Measurements from ENCODE around the gene UNC93A. TPM values are rescaled to one million over a fixed set of nuclear protein-coding genes. Genes with fewer than 3 reads are reported as not detected.
A peak's percentile ranks its signal among the peaks of the same experiment; 100 is the strongest.

The UNC93A gene
- total and polyA plus RNA-seq, 3 experiments from 2014 or later: not detected

DNA sequence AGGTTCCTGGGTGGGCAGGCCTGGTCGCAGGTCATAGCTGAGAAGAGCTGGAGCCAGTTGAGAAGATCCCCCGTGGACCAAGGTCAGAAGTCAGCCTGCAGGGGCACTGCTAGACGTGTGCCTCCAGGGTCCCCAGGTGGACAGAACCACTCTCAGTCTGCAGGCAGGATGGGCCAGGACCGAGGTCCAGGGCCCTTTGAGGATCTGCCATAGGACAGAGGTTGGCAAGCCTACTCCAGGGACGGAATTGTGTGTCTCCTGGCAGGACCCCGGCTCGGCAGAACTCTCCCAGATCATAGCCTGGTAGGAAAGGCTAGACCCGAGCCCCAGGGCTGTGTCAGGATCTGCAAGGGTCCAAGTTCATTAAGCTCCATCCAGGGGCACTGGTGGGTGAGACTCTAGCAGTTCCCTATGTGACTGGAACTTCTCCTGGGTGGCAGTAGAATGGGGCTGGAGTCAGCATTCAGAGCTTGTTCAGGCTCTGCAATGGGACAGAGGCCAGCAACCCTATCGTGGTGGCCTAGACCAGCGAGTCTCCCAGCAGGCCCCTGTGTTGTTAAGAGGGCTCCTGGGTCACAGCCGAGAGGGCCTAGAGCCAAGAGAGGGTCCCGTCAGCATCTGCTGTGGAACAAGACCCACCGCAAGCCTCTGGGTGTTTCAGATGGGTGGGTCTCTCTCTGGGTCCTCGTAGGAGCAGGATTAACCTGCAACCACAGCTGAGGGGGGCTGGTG lies 51.9 kb downstream of the UNC93A start:
- Mint-ChIP-seq H3K4me1 (peaks cover 0 to 4% (median 0%) of the 10 kb centered on the region in 3 donors), H3K36me3 (peaks cover 0 to 18% (median 5%) of the 10 kb centered on the region in 3 donors), H3K27ac (peak overlapping the region in 1 of 8 donors; percentile 55), H3K4me3 (no peak overlapping the region), H3K9me3 (no peaks in the 10 kb centered on the region), H3K27me3 (peaks cover 6 to 22% of the 10 kb centered on the region in 2 donors)
- Histone ChIP-seq H3K27ac (ENCODE audit: low read depth, low read length) (no peak overlapping the region), H3K27me3 (ENCODE audit: insufficient read depth, low read length, poor library complexity, severe bottlenecking) (no peaks in the 10 kb centered on the region), H3K9me3 (ENCODE audit: low read length) (no peaks in the 10 kb centered on the region), H3K4me1 (ENCODE audit: insufficient read depth, low read length) (no peaks in the 10 kb centered on the region), H3K4me3 (ENCODE audit: low read length) (no peak overlapping the region), H3K36me3 (ENCODE audit: insufficient read depth, low read length) (no peaks in the 10 kb centered on the region)
- no peak for DNase-seq
- POLR2A ChIA-PET: no interaction called here
- CTCF ChIA-PET: interaction anchor here (1.0 kb wide), 1 partner anchor 8 kb away, joined by 3 read pairs; no protein-coding TSS in a partner anchor

DNA sequence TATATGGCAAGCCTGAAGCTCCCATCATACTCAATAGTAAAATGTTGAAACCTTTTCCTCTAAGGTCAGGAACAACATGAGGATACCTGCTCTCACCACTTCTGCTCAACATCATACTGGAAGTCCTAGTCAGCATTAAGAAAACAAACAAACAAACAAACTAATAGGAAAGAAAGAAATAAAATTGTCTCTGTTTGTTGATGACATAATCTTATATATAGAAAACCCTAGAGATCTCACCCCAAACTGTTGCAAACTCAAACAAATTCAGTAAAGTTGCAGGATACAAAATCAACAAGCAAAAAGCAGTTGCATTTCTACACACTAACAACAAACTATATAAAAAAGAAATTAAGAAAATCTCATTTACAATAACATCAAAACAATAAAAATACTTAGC lies 54.2 kb downstream of the UNC93A start:
- ChIA-PET POLR2A (no interaction called here), CTCF (no interaction called here)
- Histone ChIP-seq H3K9me3 (ENCODE audit: low read length) (no peaks in the 10 kb centered on the region), H3K4me3 (ENCODE audit: low read length) (no peak overlapping the region), H3K27me3 (ENCODE audit: insufficient read depth, low read length, poor library complexity, severe bottlenecking) (no peaks in the 10 kb centered on the region), H3K27ac (ENCODE audit: low read depth, low read length) (no peak overlapping the region), H3K36me3 (ENCODE audit: insufficient read depth, low read length) (no peaks in the 10 kb centered on the region), H3K4me1 (ENCODE audit: insufficient read depth, low read length) (peaks cover 4% of the 10 kb centered on the region)
- Mint-ChIP-seq H3K27ac (peak overlapping the region in 1 of 8 donors; percentile 28), H3K9me3 (no peaks in the 10 kb centered on the region), H3K36me3 (peaks cover 2 to 13% (median 3%) of the 10 kb centered on the region in 3 donors), H3K27me3 (peaks cover 5 to 13% of the 10 kb centered on the region in 2 donors), H3K4me1 (peaks cover 8 to 19% (median 8%) of the 10 kb centered on the region in 3 donors), H3K4me3 (no peak overlapping the region)
- DNase-seq: no peak

DNA sequence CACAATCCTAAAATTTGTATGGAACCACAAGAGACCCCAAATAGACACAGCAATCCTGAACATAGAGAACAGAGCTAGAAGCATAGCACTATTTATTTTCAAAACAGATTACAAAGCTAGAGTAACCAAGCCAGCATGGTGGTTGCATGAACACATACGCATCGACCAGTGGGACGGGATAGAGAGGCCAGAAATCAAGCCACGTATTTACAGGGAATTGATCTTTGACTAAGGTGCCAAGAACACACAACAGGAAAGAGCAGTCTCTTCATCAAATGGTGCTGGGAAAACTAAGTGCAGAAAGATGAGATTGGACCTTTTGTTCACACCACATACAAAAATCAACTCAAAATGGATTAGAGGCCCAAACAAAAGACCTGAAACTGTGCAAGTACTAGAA lies 54.8 kb downstream of the UNC93A start:
- no peaks in the 10 kb centered on the region for H3K27me3 ChIP-seq (ENCODE audit: insufficient read depth, low read length, poor library complexity, severe bottlenecking)
- POLR2A ChIA-PET: no interaction called here
- Mint-ChIP-seq H3K27me3 (peaks cover 5 to 7% of the 10 kb centered on the region in 2 donors), H3K9me3 (no peaks in the 10 kb centered on the region), H3K4me3 (no peak overlapping the region), H3K27ac (peak overlapping the region in 1 of 8 donors; percentile 28), H3K36me3 (peaks cover 2 to 10% (median 3%) of the 10 kb centered on the region in 3 donors), H3K4me1 (peaks cover 11 to 21% (median 12%) of the 10 kb centered on the region in 3 donors)
- H3K4me1 ChIP-seq (ENCODE audit: insufficient read depth, low read length): peaks cover 6% of the 10 kb centered on the region
- no peaks in the 10 kb centered on the region for H3K36me3 ChIP-seq (ENCODE audit: insufficient read depth, low read length)
- H3K9me3 ChIP-seq (ENCODE audit: low read length): no peaks in the 10 kb centered on the region
- H3K27ac ChIP-seq (ENCODE audit: low read depth, low read length): no peak overlapping the region
- no peak for DNase-seq
- H3K4me3 ChIP-seq (ENCODE audit: low read length): no peak overlapping the region
- CTCF ChIA-PET: no interaction called here

DNA sequence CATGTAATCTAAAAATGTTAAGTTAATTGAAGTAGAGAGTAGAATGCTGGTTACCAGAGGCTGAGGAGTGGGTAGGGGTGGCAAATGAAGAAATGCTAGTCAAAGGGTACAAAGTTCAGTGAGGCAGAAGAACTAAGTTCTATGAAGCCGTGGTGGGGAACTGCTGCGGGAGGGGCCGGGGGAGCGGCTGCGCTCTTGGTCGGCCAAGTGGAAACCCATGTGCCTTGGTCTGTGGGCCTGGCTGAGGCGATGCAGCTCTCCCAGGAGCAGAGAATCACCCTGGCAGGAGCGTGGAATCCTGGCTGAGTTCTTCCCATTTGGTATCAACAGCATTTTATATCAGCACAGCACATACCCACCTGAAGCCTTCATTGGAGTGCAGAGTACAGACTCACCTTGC lies 56.1 kb downstream of the UNC93A start:
- no peak for DNase-seq
- Mint-ChIP-seq H3K4me1 (peaks cover 19 to 31% (median 25%) of the 10 kb centered on the region in 3 donors), H3K4me3 (peak overlapping the region in 1 of 7 donors; percentile 3), H3K27me3 (peaks cover 0 to 5% of the 10 kb centered on the region in 2 donors), H3K36me3 (peaks cover 2 to 6% (median 3%) of the 10 kb centered on the region in 3 donors), H3K27ac (peak overlapping the region in 1 of 8 donors; percentile 15), H3K9me3 (no peaks in the 10 kb centered on the region)
- Histone ChIP-seq H3K4me1 (ENCODE audit: insufficient read depth, low read length) (peaks cover 6% of the 10 kb centered on the region), H3K27me3 (ENCODE audit: insufficient read depth, low read length, poor library complexity, severe bottlenecking) (no peaks in the 10 kb centered on the region), H3K36me3 (ENCODE audit: insufficient read depth, low read length) (no peaks in the 10 kb centered on the region), H3K27ac (ENCODE audit: low read depth, low read length) (no peak overlapping the region), H3K9me3 (ENCODE audit: low read length) (no peaks in the 10 kb centered on the region), H3K4me3 (ENCODE audit: low read length) (no peak overlapping the region)
- ChIA-PET POLR2A (no interaction called here), CTCF (no interaction called here)

DNA sequence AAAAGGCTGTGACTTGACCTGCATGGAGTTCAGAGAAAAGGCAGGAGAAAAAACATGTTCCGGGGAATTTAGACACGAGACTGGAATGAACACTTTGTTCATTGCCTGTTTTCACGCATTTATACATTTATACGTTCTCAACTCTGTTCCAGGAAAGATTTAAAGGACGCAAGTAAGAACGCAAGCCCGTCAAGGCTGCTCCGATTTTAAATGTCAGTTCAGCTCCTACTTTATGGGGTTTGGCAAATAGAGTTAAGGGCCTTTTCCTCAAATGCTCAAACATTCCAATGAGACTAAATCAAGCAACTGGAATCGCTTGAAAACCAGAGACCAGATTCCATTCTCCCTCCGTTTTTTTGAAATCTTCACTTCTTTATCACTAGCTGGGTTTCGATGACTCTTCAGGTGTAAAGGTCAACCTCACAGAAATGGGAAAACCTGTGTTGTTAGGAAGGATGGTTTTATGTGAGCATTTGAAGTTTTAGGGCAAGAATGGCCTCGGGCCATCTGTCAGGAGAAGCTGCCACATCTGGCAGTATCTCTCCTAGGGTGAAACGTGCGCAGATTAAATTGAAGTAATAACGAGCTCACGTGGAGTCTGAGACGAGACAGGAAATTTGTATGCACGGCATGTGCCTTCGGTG lies 58.6 kb downstream of the UNC93A start:
- Histone ChIP-seq H3K36me3 (ENCODE audit: insufficient read depth, low read length) (no peaks in the 10 kb centered on the region), H3K9me3 (ENCODE audit: low read length) (no peaks in the 10 kb centered on the region), H3K4me3 (ENCODE audit: low read length) (peak overlapping the region; percentile 59), H3K27me3 (ENCODE audit: insufficient read depth, low read length, poor library complexity, severe bottlenecking) (no peaks in the 10 kb centered on the region), H3K27ac (ENCODE audit: low read depth, low read length) (no peak overlapping the region), H3K4me1 (ENCODE audit: insufficient read depth, low read length) (peaks cover 6% of the 10 kb centered on the region)
- Mint-ChIP-seq H3K9me3 (no peaks in the 10 kb centered on the region), H3K36me3 (peaks cover 0 to 2% (median 2%) of the 10 kb centered on the region in 3 donors), H3K27me3 (peaks cover 0 to 4% of the 10 kb centered on the region in 2 donors), H3K4me3 (peak overlapping the region; percentile 87 to 95 (median 91)), H3K27ac (peak overlapping the region in 7 of 8 donors; percentile 64 to 96 (median 92)), H3K4me1 (peaks cover 19 to 31% (median 25%) of the 10 kb centered on the region in 3 donors)
- no peak for DNase-seq
- ChIA-PET POLR2A (no interaction called here), CTCF (no interaction called here)

DNA sequence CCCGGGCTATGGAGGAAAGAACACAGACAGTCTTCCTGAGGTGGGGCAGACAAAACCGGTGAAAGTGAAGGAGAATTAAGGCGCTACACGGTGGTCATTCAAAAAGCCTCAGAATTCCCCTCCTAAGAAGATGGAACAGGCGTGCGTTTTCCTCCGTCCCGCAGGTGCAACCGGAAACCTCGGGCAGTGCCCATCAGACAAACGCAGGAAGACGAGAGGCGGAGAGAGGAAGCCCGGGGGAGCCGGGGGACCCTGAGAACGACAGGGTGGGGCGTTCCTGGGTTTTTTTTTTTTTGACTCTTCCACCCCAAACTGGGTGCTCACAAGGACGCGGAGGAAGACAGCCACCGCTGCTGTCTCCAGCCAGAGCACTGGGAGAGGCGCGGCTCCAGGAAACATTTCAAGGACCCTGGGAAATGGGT lies 59.2 kb downstream of the UNC93A start:
- peaks cover 0 to 2% (median 2%) of the 10 kb centered on the region in 3 donors for H3K36me3 Mint-ChIP-seq

DNA sequence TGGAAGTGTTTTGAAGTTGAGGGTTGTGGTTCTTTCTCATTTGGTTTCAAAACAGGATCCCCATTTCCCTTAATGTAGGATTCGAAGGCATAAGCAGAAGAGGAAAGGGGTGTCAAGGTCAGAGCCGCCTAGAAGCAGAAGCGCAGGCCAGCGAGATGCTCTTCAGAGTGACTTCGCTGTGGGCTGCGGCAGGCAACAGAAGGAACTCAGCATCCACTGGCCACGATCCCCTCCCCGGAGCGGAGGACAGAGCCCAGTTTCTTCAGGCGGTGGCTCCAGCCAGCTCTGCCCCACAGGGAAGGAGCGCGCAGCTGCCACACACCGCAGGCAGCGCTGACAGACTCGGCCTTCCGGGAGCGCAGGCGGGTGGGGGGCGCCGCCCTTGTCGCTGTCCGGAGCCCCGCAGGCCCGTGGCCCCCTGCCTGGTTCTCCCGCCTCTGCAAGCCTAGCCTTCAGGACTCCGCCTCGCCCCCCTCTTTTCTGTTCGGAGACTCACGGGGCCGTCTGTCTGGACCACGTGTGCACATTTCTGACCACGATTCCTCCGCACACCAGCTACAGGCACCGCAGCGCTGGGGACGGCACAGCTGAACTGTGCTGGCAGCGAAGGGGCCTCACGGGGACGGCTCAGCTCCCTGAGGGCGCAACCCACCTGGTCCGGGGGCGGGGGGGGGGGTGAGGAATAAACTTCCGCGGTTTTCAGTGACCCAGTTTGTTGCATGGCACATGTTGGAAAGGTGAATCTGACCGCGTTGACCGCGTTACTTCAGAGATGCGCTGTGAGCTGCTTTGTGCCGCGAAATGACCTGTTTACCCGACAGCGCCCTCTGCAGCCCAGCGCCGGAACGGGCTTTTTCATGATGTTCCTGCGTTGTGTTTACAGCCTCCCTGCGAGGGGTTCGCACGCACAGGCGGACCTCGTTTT lies 59.9 kb downstream of the UNC93A start:
- POLR2A ChIA-PET: interaction anchor here (1.3 kb wide), 1 partner anchor 9 kb away, joined by 8 read pairs; no protein-coding TSS in a partner anchor
- Mint-ChIP-seq H3K4me3 (peak overlapping the region; percentile 87 to 95 (median 91)), H3K4me1 (peaks cover 19 to 31% (median 25%) of the 10 kb centered on the region in 3 donors), H3K27me3 (peaks cover 3% of the 10 kb centered on the region in 2 donors), H3K36me3 (peaks cover 0 to 2% (median 2%) of the 10 kb centered on the region in 3 donors), H3K9me3 (no peaks in the 10 kb centered on the region), H3K27ac (peak overlapping the region; percentile 80 to 97 (median 90))
- Histone ChIP-seq H3K4me1 (ENCODE audit: insufficient read depth, low read length) (peaks cover 6% of the 10 kb centered on the region), H3K27me3 (ENCODE audit: insufficient read depth, low read length, poor library complexity, severe bottlenecking) (no peaks in the 10 kb centered on the region), H3K9me3 (ENCODE audit: low read length) (no peaks in the 10 kb centered on the region), H3K36me3 (ENCODE audit: insufficient read depth, low read length) (no peaks in the 10 kb centered on the region), H3K27ac (ENCODE audit: low read depth, low read length) (no peak overlapping the region), H3K4me3 (ENCODE audit: low read length) (peak overlapping the region; percentile 59)
- DNase-seq: peak; percentile 57 to 86 (median 76)
- CTCF ChIA-PET: interaction anchor here (0.6 to 1.8 kb wide), 14 partner anchors 8 to 1560 kb away, joined by 3 to 7 read pairs (median 3); no protein-coding TSS in a partner anchor

More for the DNA sequence above, 59.2 kb downstream of the UNC93A start:
- CTCF ChIA-PET: interaction anchor here (1.2 kb wide), 1 partner anchor 9 kb away, joined by 6 read pairs; no protein-coding TSS in a partner anchor
- H3K36me3 ChIP-seq (ENCODE audit: insufficient read depth, low read length): no peaks in the 10 kb centered on the region
- Mint-ChIP-seq H3K27me3 (peaks cover 0 to 4% of the 10 kb centered on the region in 2 donors), H3K27ac (peak overlapping the region; percentile 64 to 96 (median 90)), H3K4me3 (peak overlapping the region; percentile 87 to 95 (median 91)), H3K9me3 (no peaks in the 10 kb centered on the region), H3K4me1 (peaks cover 19 to 31% (median 25%) of the 10 kb centered on the region in 3 donors)
- H3K9me3 ChIP-seq (ENCODE audit: low read length): no peaks in the 10 kb centered on the region
- H3K4me1 ChIP-seq (ENCODE audit: insufficient read depth, low read length): peaks cover 6% of the 10 kb centered on the region
- H3K27ac ChIP-seq (ENCODE audit: low read depth, low read length): no peak overlapping the region
- no peaks in the 10 kb centered on the region for H3K27me3 ChIP-seq (ENCODE audit: insufficient read depth, low read length, poor library complexity, severe bottlenecking)
- peak overlapping the region; percentile 59 for H3K4me3 ChIP-seq (ENCODE audit: low read length)
- POLR2A ChIA-PET: no interaction called here
- DNase-seq: peak in 1 of 5 donors; percentile 12
